Measurements from ENCODE around the gene COP1.

COP1 gene

GRCh38 chr1:176193663-176194062 is 13.4 kb downstream of the COP1 start:
- Histone ChIP-seq H3K27me3 (ENCODE audit: insufficient read depth, low read length, poor library complexity) (no peaks in the 10 kb centered on the region), H3K4me3 (ENCODE audit: low read depth in 1 of 2, low read length in 2 of 2) (no peak overlapping the region), H3K9me3 (ENCODE audit: insufficient read depth, low read length, severe bottlenecking) (no peaks in the 10 kb centered on the region), H3K9ac (ENCODE audit: low read depth, low read length) (no peak overlapping the region), H4K20me1 (ENCODE audit: insufficient read depth, low read length) (peaks cover 64% of the 10 kb centered on the region), H3K27ac (ENCODE audit: low read length) (no peak overlapping the region), H3K4me2 (ENCODE audit: insufficient read depth, low read length) (no peak overlapping the region), H3K4me1 (ENCODE audit: insufficient read depth, low read length) (peaks cover 4% of the 10 kb centered on the region; the same call in 1 of the 2 replicates), H3K79me2 (ENCODE audit: insufficient read depth, low read length) (peaks cover 100% of the 10 kb centered on the region), H2AFZ (ENCODE audit: low read depth, low read length) (no peak overlapping the region), H3K36me3 (ENCODE audit: insufficient read depth, low read length) (no peaks in the 10 kb centered on the region)
- ATAC-seq (ENCODE audit: insufficient read depth, low read depth): no peak
- DNase-seq: no peak
- no peak for TF ChIP-seq CTCF (IDR thresholded peaks at IDR 0.05; ENCODE audit: borderline replicate concordance, extremely low read depth, low read length, poor library complexity, severe bottlenecking)
- TF ChIP-seq EZH2 (IDR thresholded peaks at IDR 0.05; ENCODE audit: borderline replicate concordance, low read depth, low read length, severe bottlenecking): no peak

- Histone ChIP-seq H3K79me2 (ENCODE audit: insufficient read depth, low read length) (peaks cover 100% of the 10 kb centered on the region), H3K27ac (ENCODE audit: low read length) (no peak overlapping the region), H3K9ac (ENCODE audit: low read depth, low read length) (no peak overlapping the region), H4K20me1 (ENCODE audit: insufficient read depth, low read length) (peaks cover 66% of the 10 kb centered on the region), H3K36me3 (ENCODE audit: insufficient read depth, low read length) (no peaks in the 10 kb centered on the region), H2AFZ (ENCODE audit: low read depth, low read length) (no peak overlapping the region), H3K4me3 (ENCODE audit: low read depth in 1 of 2, low read length in 2 of 2) (no peak overlapping the region), H3K9me3 (ENCODE audit: insufficient read depth, low read length, severe bottlenecking) (no peaks in the 10 kb centered on the region), H3K4me1 (ENCODE audit: insufficient read depth, low read length) (peaks cover 4% of the 10 kb centered on the region; the same call in 1 of the 2 replicates), H3K27me3 (ENCODE audit: insufficient read depth, low read length, poor library complexity) (no peaks in the 10 kb centered on the region), H3K4me2 (ENCODE audit: insufficient read depth, low read length) (no peak overlapping the region)
- DNase-seq: no peak
- no peak for ATAC-seq (ENCODE audit: insufficient read depth, low read depth)
- TF ChIP-seq EZH2 (IDR thresholded peaks at IDR 0.05; ENCODE audit: borderline replicate concordance, low read depth, low read length, severe bottlenecking) (no peak), CTCF (IDR thresholded peaks at IDR 0.05; ENCODE audit: borderline replicate concordance, extremely low read depth, low read length, poor library complexity, severe bottlenecking) (no peak)
Measured at GRCh38 chr1:176193023-176193422, 14.1 kb downstream of the COP1 start.

GRCh38 chr1:176188604-176189003 is 18.5 kb downstream of the COP1 start:
- TF ChIP-seq EZH2 (IDR thresholded peaks at IDR 0.05; ENCODE audit: borderline replicate concordance, low read depth, low read length, severe bottlenecking) (no peak), CTCF (IDR thresholded peaks at IDR 0.05; ENCODE audit: borderline replicate concordance, extremely low read depth, low read length, poor library complexity, severe bottlenecking) (no peak)
- no peak overlapping the region for H3K27ac ChIP-seq (ENCODE audit: low read length)
- peaks cover 66% of the 10 kb centered on the region for H4K20me1 ChIP-seq (ENCODE audit: insufficient read depth, low read length)
- H3K79me2 ChIP-seq (ENCODE audit: insufficient read depth, low read length): peaks cover 99% of the 10 kb centered on the region
- no peak overlapping the region for H3K9ac ChIP-seq (ENCODE audit: low read depth, low read length)
- no peak for ATAC-seq (ENCODE audit: insufficient read depth, low read depth)
- no peak for DNase-seq
- H3K9me3 ChIP-seq (ENCODE audit: insufficient read depth, low read length, severe bottlenecking): no peaks in the 10 kb centered on the region
- H2AFZ ChIP-seq (ENCODE audit: low read depth, low read length): no peak overlapping the region
- H3K4me2 ChIP-seq (ENCODE audit: insufficient read depth, low read length): no peak overlapping the region
- no peak overlapping the region for H3K4me3 ChIP-seq (ENCODE audit: low read depth in 1 of 2, low read length in 2 of 2)
- no peaks in the 10 kb centered on the region; the same call in 1 of the 2 replicates for H3K36me3 ChIP-seq (ENCODE audit: insufficient read depth, low read length)
- no peaks in the 10 kb centered on the region; the same call in 1 of the 2 replicates for H3K4me1 ChIP-seq (ENCODE audit: insufficient read depth, low read length)
- no peaks in the 10 kb centered on the region for H3K27me3 ChIP-seq (ENCODE audit: insufficient read depth, low read length, poor library complexity)

- Histone ChIP-seq H3K4me1 (ENCODE audit: insufficient read depth, low read length) (no peaks in the 10 kb centered on the region; the same call in 1 of the 2 replicates), H3K27ac (ENCODE audit: low read length) (no peak overlapping the region), H2AFZ (ENCODE audit: low read depth, low read length) (no peak overlapping the region), H3K4me2 (ENCODE audit: insufficient read depth, low read length) (no peak overlapping the region), H3K36me3 (ENCODE audit: insufficient read depth, low read length) (peaks cover 6% of the 10 kb centered on the region; the same call in 1 of the 2 replicates), H3K9ac (ENCODE audit: low read depth, low read length) (no peak overlapping the region), H3K9me3 (ENCODE audit: insufficient read depth, low read length, severe bottlenecking) (no peaks in the 10 kb centered on the region), H3K27me3 (ENCODE audit: insufficient read depth, low read length, poor library complexity) (no peaks in the 10 kb centered on the region), H3K79me2 (ENCODE audit: insufficient read depth, low read length) (peaks cover 99% of the 10 kb centered on the region), H3K4me3 (ENCODE audit: low read depth in 1 of 2, low read length in 2 of 2) (no peak overlapping the region), H4K20me1 (ENCODE audit: insufficient read depth, low read length) (peaks cover 56% of the 10 kb centered on the region)
- no peak for ATAC-seq (ENCODE audit: insufficient read depth, low read depth)
- TF ChIP-seq CTCF (IDR thresholded peaks at IDR 0.05; ENCODE audit: borderline replicate concordance, extremely low read depth, low read length, poor library complexity, severe bottlenecking) (no peak), EZH2 (IDR thresholded peaks at IDR 0.05; ENCODE audit: borderline replicate concordance, low read depth, low read length, severe bottlenecking) (no peak)
- DNase-seq: no peak
Measured at GRCh38 chr1:176187001-176187400, 20.1 kb downstream of the COP1 start.
